GM21529 (cell line): ENCODE data around the gene SGCA.

Experiments
- ATAC-seq: cut with Tn5 transposase; IDR thresholded peaks from one replicate; pipeline ENCODE4 v1.9.1; 2021; ENCODE audit not compliant: unreplicated experiment

Gene SGCA

GRCh38 chr17:50165867-50166517 lies at the start of gene SGCA:
SGCA (plus strand) TSS chr17:50166005; CDS start chr17:50166041, 36 bp downstream.
- ATAC-seq: no peak

GRCh38 chr17:50117202-50118051 lies 48.4 kb upstream of the SGCA start:
- no peak for ATAC-seq

- ATAC-seq: no peak
These were observed 47.6 kb upstream of the SGCA start for GRCh38 chr17:50118076-50118827.

GRCh38 chr17:50118828-50119218 lies 47.0 kb upstream of the SGCA start:
- no peak for ATAC-seq

- no peak for ATAC-seq
These were observed 45.1 kb upstream of the SGCA start for GRCh38 chr17:50120475-50121253.

- no peak for ATAC-seq
These were observed 42.9 kb upstream of the SGCA start for GRCh38 chr17:50122945-50123344.

- no peak for ATAC-seq
These were observed 42.0 kb upstream of the SGCA start for GRCh38 chr17:50123649-50124349.

- no peak for ATAC-seq
These were observed 40.3 kb upstream of the SGCA start for GRCh38 chr17:50125420-50125997.

- no peak for ATAC-seq
These were observed 38.0 kb upstream of the SGCA start for GRCh38 chr17:50127697-50128361.

GRCh38 chr17:50128441-50129352 lies 37.1 kb upstream of the SGCA start:
- no peak for ATAC-seq

GRCh38 chr17:50129353-50129727 lies 36.5 kb upstream of the SGCA start:
- no peak for ATAC-seq

GRCh38 chr17:50129728-50130558 lies 35.9 kb upstream of the SGCA start, which contains the start of gene SAMD14:
SAMD14 (minus strand) TSS chr17:50130160; CDS start chr17:50124959, 5,201 bp downstream.
- ATAC-seq: no peak

GRCh38 chr17:50130559-50131305 lies 35.1 kb upstream of the SGCA start:
- no peak for ATAC-seq

- ATAC-seq: no peak
These were observed 33.6 kb upstream of the SGCA start for GRCh38 chr17:50132104-50132794.

GRCh38 chr17:50133028-50133768 lies 32.6 kb upstream of the SGCA start:
- no peak for ATAC-seq

GRCh38 chr17:50133769-50134099 lies 32.1 kb upstream of the SGCA start:
- no peak for ATAC-seq
